H9 (cell line): Measurements from ENCODE around the gene USP43. TPM values are rescaled to one million over a fixed set of nuclear protein-coding genes. Genes with fewer than 3 reads are reported as not detected.

Experiments used
- DNase-seq: peaks from one replicate; pipeline ENCODE4 v3.0.0-alpha.2; 2017
- H2AFZ ChIP-seq: one replicate; pipeline ENCODE4 v1.6.1; 2013; ENCODE audit warnings: mild to moderate bottlenecking, low read length, control low read depth, moderate library complexity
- H2AK5ac ChIP-seq: 2 replicates; pipeline ENCODE4 v1.6.1; 2013; ENCODE audit warnings: low read length, control low read depth, mixed read lengths; ENCODE audit not compliant: insufficient read length
- H2BK120ac ChIP-seq: one replicate; pipeline ENCODE4 v1.6.1; 2013; ENCODE audit warnings: low read depth, mild to moderate bottlenecking, low read length, control low read depth, inconsistent platforms; ENCODE audit not compliant: poor library complexity, severe bottlenecking
- H2BK12ac ChIP-seq: 2 replicates; pipeline ENCODE4 v1.6.1; 2013; ENCODE audit warnings: low read length, control low read depth, mixed read lengths, low read depth; ENCODE audit not compliant: insufficient read length
- H2BK15ac ChIP-seq: 2 replicates; pipeline ENCODE4 v1.6.1; 2013; ENCODE audit warnings: low read depth, low read length, control low read depth
- H2BK20ac ChIP-seq: one replicate; pipeline ENCODE4 v1.6.1; 2013; ENCODE audit warnings: low read depth, mild to moderate bottlenecking, low read length, control low read depth, inconsistent platforms; ENCODE audit not compliant: poor library complexity, severe bottlenecking
- H2BK5ac ChIP-seq: 2 replicates; pipeline ENCODE4 v1.6.1; 2013; ENCODE audit warnings: low read length, control low read depth, mixed read lengths; ENCODE audit not compliant: insufficient read length
- H3K14ac ChIP-seq: 2 replicates; pipeline ENCODE4 v1.6.1; 2013; ENCODE audit warnings: low read length, control low read depth; ENCODE audit not compliant: insufficient read depth
- H3K18ac ChIP-seq: 2 replicates; pipeline ENCODE4 v1.6.1; 2013; ENCODE audit warnings: low read depth, mild to moderate bottlenecking, mixed read lengths, low read length, control low read depth; ENCODE audit not compliant: insufficient read length
- H3K23ac ChIP-seq: 2 replicates; pipeline ENCODE4 v1.6.1; 2013; ENCODE audit warnings: low read length, control low read depth, mixed read lengths, low read depth; ENCODE audit not compliant: insufficient read length
- H3K23me2 ChIP-seq: 2 replicates; pipeline ENCODE4 v1.6.1; 2013; ENCODE audit warnings: low read depth, mild to moderate bottlenecking, mixed read lengths, low read length, control low read depth; ENCODE audit not compliant: insufficient read length, poor library complexity, severe bottlenecking
- H3K27ac ChIP-seq: 2 replicates; pipeline ENCODE4 v1.5.1; 2013; ENCODE audit warnings: low read length, control low read depth, mixed read lengths, low read depth; ENCODE audit not compliant: insufficient read length
- H3K27me3 ChIP-seq: 2 replicates; pipeline ENCODE4 v1.6.1; 2013; ENCODE audit warnings: low read length, control low read depth, inconsistent platforms; ENCODE audit not compliant: insufficient read depth
- H3K4ac ChIP-seq: 2 replicates; pipeline ENCODE4 v1.6.1; 2013; ENCODE audit warnings: low read depth, mild to moderate bottlenecking, control low read depth, inconsistent platforms, low read length, moderate library complexity
- H3K4me1 ChIP-seq: 2 replicates; pipeline ENCODE4 v1.6.1; 2013; ENCODE audit warnings: low read length, control low read depth, inconsistent platforms; ENCODE audit not compliant: insufficient read depth
- H3K4me2 ChIP-seq: 2 replicates; pipeline ENCODE4 v1.6.1; 2013; ENCODE audit warnings: low read length, control low read depth, mixed read lengths; ENCODE audit not compliant: insufficient read length, insufficient read depth
- H3K56ac ChIP-seq: 2 replicates; pipeline ENCODE4 v1.6.1; 2013; ENCODE audit warnings: low read depth, mild to moderate bottlenecking, mixed read lengths, low read length, control low read depth; ENCODE audit not compliant: insufficient read length
- H3K79me1 ChIP-seq: 2 replicates; pipeline ENCODE4 v1.6.1; 2013; ENCODE audit warnings: low read depth, mild to moderate bottlenecking, moderate library complexity, low read length, control low read depth, inconsistent platforms; ENCODE audit not compliant: insufficient read depth, poor library complexity, severe bottlenecking
- H3K79me2 ChIP-seq: 2 replicates; pipeline ENCODE4 v1.6.1; 2013; ENCODE audit warnings: low read length, control low read depth, inconsistent platforms; ENCODE audit not compliant: insufficient read depth
- H3K9ac ChIP-seq: 2 replicates; pipeline ENCODE4 v1.6.1; 2013; ENCODE audit warnings: low read length, control low read depth, mixed read lengths; ENCODE audit not compliant: insufficient read length; ENCODE audit errors: extremely low read depth
- H3K9me3 ChIP-seq: one replicate; pipeline ENCODE4 v1.6.1; 2013; ENCODE audit warnings: low read depth, low read length, inconsistent platforms; ENCODE audit not compliant: control insufficient read depth
- H3T11ph ChIP-seq: one replicate; pipeline ENCODE4 v1.6.1; 2013; ENCODE audit warnings: mild to moderate bottlenecking, low read length, control low read depth, inconsistent platforms
- H4K20me1 ChIP-seq: one replicate; pipeline ENCODE4 v1.6.1; 2013; ENCODE audit not compliant: control insufficient read depth, insufficient read length, insufficient read depth
- H4K5ac ChIP-seq: 2 replicates; pipeline ENCODE4 v1.6.1; 2013; ENCODE audit warnings: low read depth, mild to moderate bottlenecking, mixed read lengths, low read length, control low read depth; ENCODE audit not compliant: insufficient read length
- H4K8ac ChIP-seq: replicated peaks from 2 replicates; pipeline ENCODE4 v1.6.1; 2013; ENCODE audit warnings: low read length, control low read depth, mixed read lengths, low read depth; ENCODE audit not compliant: insufficient read length
- H4K91ac ChIP-seq: 2 replicates; pipeline ENCODE4 v1.6.1; 2013; ENCODE audit warnings: low read depth, mild to moderate bottlenecking, moderate library complexity, mixed read lengths, low read length, control low read depth; ENCODE audit not compliant: insufficient read length
- H3K27ac Mint-ChIP-seq, 3 experiments: 2 replicates in 2 of 3; 3 replicates in 1 of 3; pipeline ENCODE4 v1.8.0; 2020 to 2021; ENCODE audit warnings: mixed read lengths in 3 of 3, mild to moderate bottlenecking in 1 of 3, moderate library complexity in 1 of 3
- H3K27me3 Mint-ChIP-seq: 2 replicates; pipeline ENCODE4 v1.8.0; 2021; ENCODE audit warnings: low read depth, mild to moderate bottlenecking, moderate library complexity, mixed read lengths
- H3K36me3 Mint-ChIP-seq, 3 experiments: 2 replicates in 2 of 3; 3 replicates in 1 of 3; pipeline ENCODE4 v1.8.0; 2020 to 2021; ENCODE audit warnings: low read depth in 3 of 3, mixed read lengths in 3 of 3; ENCODE audit not compliant: insufficient read depth in 1 of 3
- H3K4me1 Mint-ChIP-seq, 2 experiments: 2 replicates each; pipeline ENCODE4 v1.8.0; 2020; ENCODE audit warnings: mixed read lengths in 2 of 2
- H3K4me3 Mint-ChIP-seq, 2 experiments: 2 replicates in 1 of 2; 3 replicates in 1 of 2; pipeline ENCODE4 v1.8.0; 2020 to 2021; ENCODE audit warnings: mild to moderate bottlenecking in 2 of 2, mixed read lengths in 2 of 2, moderate library complexity in 1 of 2
- H3K9me3 Mint-ChIP-seq, 2 experiments: 2 replicates in 1 of 2; 3 replicates in 1 of 2; pipeline ENCODE4 v1.8.0; 2020; ENCODE audit warnings: mild to moderate bottlenecking in 2 of 2, mixed read lengths in 2 of 2, moderate library complexity in 1 of 2
- WGBS: extraction: QIAGEN DNeasy Blood & Tissue Kit; methylation state at CpG from one replicate; pipeline ENCODE4 v1.1.7; 2013; ENCODE audit warnings: missing lambda C conversion rate, low lambda C conversion rate, mixed read lengths; ENCODE audit not compliant: insufficient read length; ENCODE audit errors: extremely low coverage; 5-methylcytosine and 5-hydroxymethylcytosine counted together
- total RNA-seq: library from RNA; stranded (reverse); gene quantifications from 2 replicates; pipeline ENCODE4 v1.2.1, GENCODE V29; 2021
- TF ChIP-seq, protein P1 (sequence below): fragments of 200-600 bp; sonication (generic); conservative IDR thresholded peaks from 3 replicates; pipeline ENCODE4 v1.8.0; 2021; ENCODE audit warnings: antibody characterized with exemption, mild to moderate bottlenecking

Gene USP43
- total RNA-seq, 1 experiment from 2014 or later, result 5.2 TPM

DNA sequence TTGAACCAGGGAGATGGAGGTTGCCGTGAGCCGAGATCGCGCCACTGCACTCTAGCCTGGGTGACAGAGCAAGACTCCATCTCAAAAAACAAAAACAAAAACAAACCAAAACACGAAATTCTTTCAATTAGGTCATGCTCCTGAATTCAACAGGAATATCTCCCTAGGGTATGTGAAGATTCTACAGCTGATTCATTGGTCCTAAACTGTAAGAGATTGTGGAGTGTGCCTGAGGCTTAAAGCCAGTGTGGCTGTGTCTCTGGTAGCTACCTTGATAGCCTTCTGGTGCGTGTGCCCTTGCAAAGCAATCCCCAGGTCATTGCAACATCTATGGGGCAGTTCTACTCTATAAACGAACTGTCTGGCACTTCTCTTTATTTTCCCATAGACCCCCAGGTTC, 48.4 kb downstream of the USP43 start:
- no peak overlapping the region for H2BK12ac ChIP-seq
- H4K8ac ChIP-seq, result no peak overlapping the region
- no peak overlapping the region for H3K9ac ChIP-seq
- H3K79me1 ChIP-seq, result no peaks in the 10 kb centered on the region
- no peak for DNase-seq
- no CpG with 5 or more reads among the region's 7 CpGs for WGBS
- H3K4me2 ChIP-seq, result no peak overlapping the region
- H2BK15ac ChIP-seq, result no peak overlapping the region
- Mint-ChIP-seq H3K4me1 (no peaks in the 10 kb centered on the region), H3K4me3 (no peak overlapping the region), H3K9me3 (no peaks in the 10 kb centered on the region; a peak in 1 of 5 replicates), H3K27ac (no peak overlapping the region), H3K27me3 (no peaks in the 10 kb centered on the region), H3K36me3 (peaks cover 6 to 32% (median 26%) of the 10 kb centered on the region in 3 experiments; a peak in 6 of 7 replicates)
- H3K27me3 ChIP-seq, result no peaks in the 10 kb centered on the region
- no peak overlapping the region for H3K4ac ChIP-seq
- no peak overlapping the region for H2BK20ac ChIP-seq
- H2AK5ac ChIP-seq, result no peak overlapping the region
- no peaks in the 10 kb centered on the region for H3K23me2 ChIP-seq
- no peak overlapping the region for H3T11ph ChIP-seq
- TF ChIP-seq, protein P1, sequence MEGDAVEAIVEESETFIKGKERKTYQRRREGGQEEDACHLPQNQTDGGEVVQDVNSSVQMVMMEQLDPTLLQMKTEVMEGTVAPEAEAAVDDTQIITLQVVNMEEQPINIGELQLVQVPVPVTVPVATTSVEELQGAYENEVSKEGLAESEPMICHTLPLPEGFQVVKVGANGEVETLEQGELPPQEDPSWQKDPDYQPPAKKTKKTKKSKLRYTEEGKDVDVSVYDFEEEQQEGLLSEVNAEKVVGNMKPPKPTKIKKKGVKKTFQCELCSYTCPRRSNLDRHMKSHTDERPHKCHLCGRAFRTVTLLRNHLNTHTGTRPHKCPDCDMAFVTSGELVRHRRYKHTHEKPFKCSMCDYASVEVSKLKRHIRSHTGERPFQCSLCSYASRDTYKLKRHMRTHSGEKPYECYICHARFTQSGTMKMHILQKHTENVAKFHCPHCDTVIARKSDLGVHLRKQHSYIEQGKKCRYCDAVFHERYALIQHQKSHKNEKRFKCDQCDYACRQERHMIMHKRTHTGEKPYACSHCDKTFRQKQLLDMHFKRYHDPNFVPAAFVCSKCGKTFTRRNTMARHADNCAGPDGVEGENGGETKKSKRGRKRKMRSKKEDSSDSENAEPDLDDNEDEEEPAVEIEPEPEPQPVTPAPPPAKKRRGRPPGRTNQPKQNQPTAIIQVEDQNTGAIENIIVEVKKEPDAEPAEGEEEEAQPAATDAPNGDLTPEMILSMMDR, result no peak
- no peak overlapping the region for H4K91ac ChIP-seq
- no peaks in the 10 kb centered on the region for H3K4me1 ChIP-seq
- H2AFZ ChIP-seq, result no peak overlapping the region
- no peak overlapping the region for H3K14ac ChIP-seq
- H3K23ac ChIP-seq, result no peak overlapping the region
- H4K20me1 ChIP-seq, result no peaks in the 10 kb centered on the region
- no peak overlapping the region for H2BK120ac ChIP-seq
- no peak overlapping the region for H3K27ac ChIP-seq
- H3K18ac ChIP-seq, result no peak overlapping the region
- no peak overlapping the region for H2BK5ac ChIP-seq
- H3K9me3 ChIP-seq, result no peaks in the 10 kb centered on the region
- H4K5ac ChIP-seq, result no peak overlapping the region
- H3K79me2 ChIP-seq, result no peaks in the 10 kb centered on the region
- H3K56ac ChIP-seq, result no peak overlapping the region
